Measurements from ENCODE around the gene PCNX2.

The PCNX2 gene

GRCh38 chr1:233040494-233040893 lies 255.0 kb downstream of the PCNX2 start:
- DNase-seq (ENCODE audit: low read depth, low spot score), result no peak
- H3K27me3 ChIP-seq (ENCODE audit: control insufficient read depth, insufficient read depth, low read length), result no peaks in the 10 kb centered on the region
- no CpG with 5 or more reads among the region's 4 CpGs for WGBS (ENCODE audit: insufficient coverage, insufficient read length)
- no peaks in the 10 kb centered on the region for H3K36me3 ChIP-seq (ENCODE audit: control insufficient read depth, insufficient read depth, low read length)
- H3K4me1 ChIP-seq (ENCODE audit: control insufficient read depth, insufficient read depth, low read length), result no peaks in the 10 kb centered on the region; the same call in 1 of the 2 replicates
- no peak overlapping the region for H3K4me3 ChIP-seq (ENCODE audit: low read length)
- H3K27ac ChIP-seq (ENCODE audit: low read length), result no peak overlapping the region
- no peaks in the 10 kb centered on the region for H3K9me3 ChIP-seq (ENCODE audit: control insufficient read depth, insufficient read depth, low read length)

GRCh38 chr1:233038581-233038980 lies 256.9 kb downstream of the PCNX2 start:
- H3K9me3 ChIP-seq (ENCODE audit: control insufficient read depth, insufficient read depth, low read length), result no peaks in the 10 kb centered on the region
- H3K27ac ChIP-seq (ENCODE audit: low read length), result no peak overlapping the region
- DNase-seq (ENCODE audit: low read depth, low spot score), result no peak
- no peaks in the 10 kb centered on the region for H3K27me3 ChIP-seq (ENCODE audit: control insufficient read depth, insufficient read depth, low read length)
- H3K4me1 ChIP-seq (ENCODE audit: control insufficient read depth, insufficient read depth, low read length), result no peaks in the 10 kb centered on the region; the same call in 1 of the 2 replicates
- no peak overlapping the region for H3K4me3 ChIP-seq (ENCODE audit: low read length)
- H3K36me3 ChIP-seq (ENCODE audit: control insufficient read depth, insufficient read depth, low read length), result no peaks in the 10 kb centered on the region

- no peaks in the 10 kb centered on the region for H3K36me3 ChIP-seq (ENCODE audit: control insufficient read depth, insufficient read depth, low read length)
- no peaks in the 10 kb centered on the region; the same call in 1 of the 2 replicates for H3K4me1 ChIP-seq (ENCODE audit: control insufficient read depth, insufficient read depth, low read length)
- H3K27me3 ChIP-seq (ENCODE audit: control insufficient read depth, insufficient read depth, low read length), result no peaks in the 10 kb centered on the region
- DNase-seq (ENCODE audit: low read depth, low spot score), result no peak
- H3K9me3 ChIP-seq (ENCODE audit: control insufficient read depth, insufficient read depth, low read length), result no peaks in the 10 kb centered on the region
- H3K27ac ChIP-seq (ENCODE audit: low read length), result no peak overlapping the region
- H3K4me3 ChIP-seq (ENCODE audit: low read length), result no peak overlapping the region
These were observed 257.7 kb downstream of the PCNX2 start for GRCh38 chr1:233037843-233038242.

- H3K27me3 ChIP-seq (ENCODE audit: control insufficient read depth, insufficient read depth, low read length), result no peaks in the 10 kb centered on the region
- DNase-seq (ENCODE audit: low read depth, low spot score), result no peak
- no peak overlapping the region for H3K4me3 ChIP-seq (ENCODE audit: low read length)
- no peaks in the 10 kb centered on the region for H3K4me1 ChIP-seq (ENCODE audit: control insufficient read depth, insufficient read depth, low read length)
- no peak overlapping the region for H3K27ac ChIP-seq (ENCODE audit: low read length)
- no peaks in the 10 kb centered on the region for H3K36me3 ChIP-seq (ENCODE audit: control insufficient read depth, insufficient read depth, low read length)
- H3K9me3 ChIP-seq (ENCODE audit: control insufficient read depth, insufficient read depth, low read length), result no peaks in the 10 kb centered on the region
- WGBS (ENCODE audit: insufficient coverage, insufficient read length), result no CpG with 5 or more reads among the region's 5 CpGs
These were observed 260.7 kb downstream of the PCNX2 start for GRCh38 chr1:233034836-233035235.

GRCh38 chr1:233033361-233033760 lies 262.2 kb downstream of the PCNX2 start:
- no CpG with 5 or more reads among the region's 3 CpGs for WGBS (ENCODE audit: insufficient coverage, insufficient read length)
- Histone ChIP-seq H3K27me3 (ENCODE audit: control insufficient read depth, insufficient read depth, low read length) (no peaks in the 10 kb centered on the region), H3K4me1 (ENCODE audit: control insufficient read depth, insufficient read depth, low read length) (no peaks in the 10 kb centered on the region), H3K36me3 (ENCODE audit: control insufficient read depth, insufficient read depth, low read length) (no peaks in the 10 kb centered on the region), H3K9me3 (ENCODE audit: control insufficient read depth, insufficient read depth, low read length) (no peaks in the 10 kb centered on the region), H3K4me3 (ENCODE audit: low read length) (no peak overlapping the region), H3K27ac (ENCODE audit: low read length) (no peak overlapping the region)
- no peak for DNase-seq (ENCODE audit: low read depth, low spot score)

- no peak for DNase-seq (ENCODE audit: low read depth, low spot score)
- Histone ChIP-seq H3K27me3 (ENCODE audit: control insufficient read depth, insufficient read depth, low read length) (no peaks in the 10 kb centered on the region), H3K4me1 (ENCODE audit: control insufficient read depth, insufficient read depth, low read length) (no peaks in the 10 kb centered on the region), H3K27ac (ENCODE audit: low read length) (no peak overlapping the region), H3K4me3 (ENCODE audit: low read length) (no peak overlapping the region), H3K9me3 (ENCODE audit: control insufficient read depth, insufficient read depth, low read length) (no peaks in the 10 kb centered on the region), H3K36me3 (ENCODE audit: control insufficient read depth, insufficient read depth, low read length) (no peaks in the 10 kb centered on the region)
- no CpG with 5 or more reads among the region's 4 CpGs for WGBS (ENCODE audit: insufficient coverage, insufficient read length)
These were observed 262.6 kb downstream of the PCNX2 start for GRCh38 chr1:233032916-233033315.

GRCh38 chr1:233031521-233031920 lies 264.0 kb downstream of the PCNX2 start:
- Histone ChIP-seq H3K27ac (ENCODE audit: low read length) (no peak overlapping the region), H3K9me3 (ENCODE audit: control insufficient read depth, insufficient read depth, low read length) (no peaks in the 10 kb centered on the region), H3K27me3 (ENCODE audit: control insufficient read depth, insufficient read depth, low read length) (no peaks in the 10 kb centered on the region), H3K4me1 (ENCODE audit: control insufficient read depth, insufficient read depth, low read length) (no peaks in the 10 kb centered on the region), H3K36me3 (ENCODE audit: control insufficient read depth, insufficient read depth, low read length) (no peaks in the 10 kb centered on the region), H3K4me3 (ENCODE audit: low read length) (no peak overlapping the region)
- DNase-seq (ENCODE audit: low read depth, low spot score), result no peak
- WGBS (ENCODE audit: insufficient coverage, insufficient read length), result no CpG with 5 or more reads among the region's 3 CpGs

- no peak overlapping the region for H3K4me3 ChIP-seq (ENCODE audit: low read length)
- no peaks in the 10 kb centered on the region for H3K27me3 ChIP-seq (ENCODE audit: control insufficient read depth, insufficient read depth, low read length)
- no peaks in the 10 kb centered on the region for H3K9me3 ChIP-seq (ENCODE audit: control insufficient read depth, insufficient read depth, low read length)
- H3K4me1 ChIP-seq (ENCODE audit: control insufficient read depth, insufficient read depth, low read length), result 0 out of 2 replicates have a peak, but pooled peaks cover 3% of the 10 kb centered on the region
- no peak for DNase-seq (ENCODE audit: low read depth, low spot score)
- WGBS (ENCODE audit: insufficient coverage, insufficient read length), result 100% methylated on average over 2 of the region's 5 CpGs
- H3K36me3 ChIP-seq (ENCODE audit: control insufficient read depth, insufficient read depth, low read length), result peaks cover 2% of the 10 kb centered on the region; the same call in 1 of the 2 replicates
- no peak overlapping the region for H3K27ac ChIP-seq (ENCODE audit: low read length)
These were observed 268.5 kb downstream of the PCNX2 start for GRCh38 chr1:233027046-233027445.

- Histone ChIP-seq H3K9me3 (ENCODE audit: control insufficient read depth, insufficient read depth, low read length) (no peaks in the 10 kb centered on the region), H3K27me3 (ENCODE audit: control insufficient read depth, insufficient read depth, low read length) (no peaks in the 10 kb centered on the region), H3K4me1 (ENCODE audit: control insufficient read depth, insufficient read depth, low read length) (0 out of 2 replicates have a peak, but pooled peaks cover 3% of the 10 kb centered on the region), H3K27ac (ENCODE audit: low read length) (no peak overlapping the region), H3K4me3 (ENCODE audit: low read length) (no peak overlapping the region), H3K36me3 (ENCODE audit: control insufficient read depth, insufficient read depth, low read length) (peaks cover 2% of the 10 kb centered on the region; the same call in 1 of the 2 replicates)
- DNase-seq (ENCODE audit: low read depth, low spot score), result no peak
- 100% methylated on average over 1 of the region's 2 CpGs for WGBS (ENCODE audit: insufficient coverage, insufficient read length)
These were observed 270.0 kb downstream of the PCNX2 start for GRCh38 chr1:233025567-233025966.

- peaks cover 2% of the 10 kb centered on the region; the same call in 1 of the 2 replicates for H3K36me3 ChIP-seq (ENCODE audit: control insufficient read depth, insufficient read depth, low read length)
- peak; percentile 22 for DNase-seq (ENCODE audit: low read depth, low spot score)
- WGBS (ENCODE audit: insufficient coverage, insufficient read length), result no CpG with 5 or more reads among the region's 12 CpGs
- H3K4me1 ChIP-seq (ENCODE audit: control insufficient read depth, insufficient read depth, low read length), result 0 out of 2 replicates have a peak, but pooled peaks cover 3% of the 10 kb centered on the region
- H3K4me3 ChIP-seq (ENCODE audit: low read length), result no peak overlapping the region
- H3K27ac ChIP-seq (ENCODE audit: low read length), result no peak overlapping the region
- H3K9me3 ChIP-seq (ENCODE audit: control insufficient read depth, insufficient read depth, low read length), result no peaks in the 10 kb centered on the region
- H3K27me3 ChIP-seq (ENCODE audit: control insufficient read depth, insufficient read depth, low read length), result no peaks in the 10 kb centered on the region
These were observed 270.4 kb downstream of the PCNX2 start for GRCh38 chr1:233025157-233025556.

GRCh38 chr1:233024199-233024598 lies 271.3 kb downstream of the PCNX2 start:
- peaks cover 2% of the 10 kb centered on the region; the same call in 1 of the 2 replicates for H3K36me3 ChIP-seq (ENCODE audit: control insufficient read depth, insufficient read depth, low read length)
- no CpG with 5 or more reads among the region's 9 CpGs for WGBS (ENCODE audit: insufficient coverage, insufficient read length)
- no peak overlapping the region for H3K27ac ChIP-seq (ENCODE audit: low read length)
- H3K27me3 ChIP-seq (ENCODE audit: control insufficient read depth, insufficient read depth, low read length), result no peaks in the 10 kb centered on the region
- no peaks in the 10 kb centered on the region for H3K9me3 ChIP-seq (ENCODE audit: control insufficient read depth, insufficient read depth, low read length)
- no peak for DNase-seq (ENCODE audit: low read depth, low spot score)
- H3K4me3 ChIP-seq (ENCODE audit: low read length), result no peak overlapping the region
- H3K4me1 ChIP-seq (ENCODE audit: control insufficient read depth, insufficient read depth, low read length), result 0 out of 2 replicates have a peak, but pooled peaks cover 3% of the 10 kb centered on the region
